ENCODE measurements around the gene STRBP. TPM values are rescaled to one million over a fixed set of nuclear protein-coding genes. Genes with fewer than 3 reads are reported as not detected.
"Not testable (repeated sequence)": the region's sequence is repeated elsewhere in the genome, so short reads cannot be mapped to it uniquely, and the experiment has no call there.

The STRBP gene
- total RNA-seq, 1 experiment from 2014 or later = 36.7 TPM

- in situ Hi-C loops (cut with HindIII; ENCODE audit: low pct_unique_long_range_greater_than_20kb, low sequenced_read_pairs) = no loop called here
- no peak for DNase-seq (ENCODE audit: low read depth, low spot score)
Measured at GRCh38 chr9:123261006-123261677, 7.2 kb downstream of the STRBP start.

GRCh38 chr9:123260340-123260739 is 8.0 kb downstream of the STRBP start:
- no peak for DNase-seq (ENCODE audit: low read depth, low spot score)
- in situ Hi-C loops (cut with HindIII; ENCODE audit: low pct_unique_long_range_greater_than_20kb, low sequenced_read_pairs) = no loop called here

- in situ Hi-C loops (cut with HindIII; ENCODE audit: low pct_unique_long_range_greater_than_20kb, low sequenced_read_pairs) = no loop called here
- DNase-seq (ENCODE audit: low read depth, low spot score) = no peak
Measured at GRCh38 chr9:123257276-123257675, 11.1 kb downstream of the STRBP start.

GRCh38 chr9:123255718-123256117 is 12.7 kb downstream of the STRBP start:
- no peak for DNase-seq (ENCODE audit: low read depth, low spot score)
- in situ Hi-C loops (cut with HindIII; ENCODE audit: low pct_unique_long_range_greater_than_20kb, low sequenced_read_pairs) = no loop called here

- DNase-seq (ENCODE audit: low read depth, low spot score) = no peak
- in situ Hi-C loops (cut with HindIII; ENCODE audit: low pct_unique_long_range_greater_than_20kb, low sequenced_read_pairs) = no loop called here
Measured at GRCh38 chr9:123253204-123253603, 15.2 kb downstream of the STRBP start.

- DNase-seq (ENCODE audit: low read depth, low spot score) = no peak
- in situ Hi-C loops (cut with HindIII; ENCODE audit: low pct_unique_long_range_greater_than_20kb, low sequenced_read_pairs) = no loop called here
Measured at GRCh38 chr9:123251741-123252140, 16.6 kb downstream of the STRBP start.

- DNase-seq (ENCODE audit: low read depth, low spot score) = no peak
- in situ Hi-C loops (cut with HindIII; ENCODE audit: low pct_unique_long_range_greater_than_20kb, low sequenced_read_pairs) = no loop called here
Measured at GRCh38 chr9:123251324-123251723, 17.1 kb downstream of the STRBP start.

- in situ Hi-C loops (cut with HindIII; ENCODE audit: low pct_unique_long_range_greater_than_20kb, low sequenced_read_pairs) = no loop called here
- no peak for DNase-seq (ENCODE audit: low read depth, low spot score)
Measured at GRCh38 chr9:123250504-123250903, 17.9 kb downstream of the STRBP start.

- in situ Hi-C loops (cut with HindIII; ENCODE audit: low pct_unique_long_range_greater_than_20kb, low sequenced_read_pairs); DNase-seq (ENCODE audit: low read depth, low spot score): not testable (repeated sequence)
Measured at GRCh38 chr9:123249162-123249561, 19.2 kb downstream of the STRBP start.

GRCh38 chr9:123248630-123249029 is 19.8 kb downstream of the STRBP start:
- in situ Hi-C loops (cut with HindIII; ENCODE audit: low pct_unique_long_range_greater_than_20kb, low sequenced_read_pairs) = no loop called here
- no peak for DNase-seq (ENCODE audit: low read depth, low spot score)

GRCh38 chr9:123246534-123246933 is 21.9 kb downstream of the STRBP start:
- in situ Hi-C loops (cut with HindIII; ENCODE audit: low pct_unique_long_range_greater_than_20kb, low sequenced_read_pairs) = no loop called here
- no peak for DNase-seq (ENCODE audit: low read depth, low spot score)

GRCh38 chr9:123239726-123240125 is 28.7 kb downstream of the STRBP start:
- in situ Hi-C loops (cut with HindIII; ENCODE audit: low pct_unique_long_range_greater_than_20kb, low sequenced_read_pairs) = no loop called here
- no peak for DNase-seq (ENCODE audit: low read depth, low spot score)

- DNase-seq (ENCODE audit: low read depth, low spot score) = no peak
- in situ Hi-C loops (cut with HindIII; ENCODE audit: low pct_unique_long_range_greater_than_20kb, low sequenced_read_pairs) = no loop called here
Measured at GRCh38 chr9:123238365-123238764, 30.0 kb downstream of the STRBP start.

GRCh38 chr9:123237220-123237619 is 31.2 kb downstream of the STRBP start:
- no peak for DNase-seq (ENCODE audit: low read depth, low spot score)
- in situ Hi-C loops (cut with HindIII; ENCODE audit: low pct_unique_long_range_greater_than_20kb, low sequenced_read_pairs) = no loop called here

GRCh38 chr9:123235448-123235847 is 32.9 kb downstream of the STRBP start:
- in situ Hi-C loops (cut with HindIII; ENCODE audit: low pct_unique_long_range_greater_than_20kb, low sequenced_read_pairs) = no loop called here
- peak; percentile 70 for DNase-seq (ENCODE audit: low read depth, low spot score)

- no peak for DNase-seq (ENCODE audit: low read depth, low spot score)
- in situ Hi-C loops (cut with HindIII; ENCODE audit: low pct_unique_long_range_greater_than_20kb, low sequenced_read_pairs) = no loop called here
Measured at GRCh38 chr9:123234853-123235252, 33.5 kb downstream of the STRBP start.

GRCh38 chr9:123232332-123232731 is 36.1 kb downstream of the STRBP start:
- no peak for DNase-seq (ENCODE audit: low read depth, low spot score)
- in situ Hi-C loops (cut with HindIII; ENCODE audit: low pct_unique_long_range_greater_than_20kb, low sequenced_read_pairs) = no loop called here

- DNase-seq (ENCODE audit: low read depth, low spot score) = no peak
- in situ Hi-C loops (cut with HindIII; ENCODE audit: low pct_unique_long_range_greater_than_20kb, low sequenced_read_pairs) = no loop called here
Measured at GRCh38 chr9:123231421-123231820, 37.0 kb downstream of the STRBP start.

- in situ Hi-C loops (cut with HindIII; ENCODE audit: low pct_unique_long_range_greater_than_20kb, low sequenced_read_pairs) = no loop called here
- no peak for DNase-seq (ENCODE audit: low read depth, low spot score)
Measured at GRCh38 chr9:123228967-123229366, 39.4 kb downstream of the STRBP start.

- DNase-seq (ENCODE audit: low read depth, low spot score) = no peak
- in situ Hi-C loops (cut with HindIII; ENCODE audit: low pct_unique_long_range_greater_than_20kb, low sequenced_read_pairs) = no loop called here
Measured at GRCh38 chr9:123225995-123226394, 42.4 kb downstream of the STRBP start.

Measured in SK-MEL-5 (cell line).